ENCODE data around the gene TRIO. TPM values are rescaled to one million over a fixed set of nuclear protein-coding genes. Genes with fewer than 3 reads are reported as not detected.
A peak's percentile ranks its signal among the peaks of the same experiment; 100 is the strongest.

TRIO gene
- total RNA-seq, 3 donors from 2014 or later (not counting 1 experiment from before 2014, with no cell fraction given): 84.6 to 136 (median 94.3) TPM

DNA sequence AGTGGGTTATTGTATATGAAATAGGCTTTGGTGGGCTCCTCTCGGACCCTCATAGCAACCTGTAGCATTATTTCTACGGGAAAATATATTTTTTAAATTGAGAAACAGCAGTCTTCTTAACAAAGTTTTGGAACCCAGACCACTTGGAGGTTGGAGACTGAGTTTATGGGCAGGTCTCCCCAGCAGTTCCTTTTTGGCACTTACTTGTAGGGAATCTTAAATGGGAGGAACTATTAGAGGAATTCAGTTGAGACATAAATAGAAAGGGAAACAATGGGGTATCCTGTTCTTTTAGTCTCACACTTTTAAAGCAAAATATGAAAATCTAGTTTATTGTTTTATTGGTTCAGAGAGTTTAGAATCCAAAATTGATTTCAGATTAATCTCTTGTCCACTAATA is 111.5 kb downstream of the TRIO start:
- Mint-ChIP-seq H3K9me3 (peaks cover 3 to 5% of the 10 kb centered on the region in 2 donors), H3K27me3 (ENCODE audit: low read depth in 2 of 2) (no peaks in the 10 kb centered on the region), H3K27ac (no peak overlapping the region), H3K36me3 (no peaks in the 10 kb centered on the region), H3K4me1 (peaks cover 51 to 68% of the 10 kb centered on the region in 2 donors), H3K4me3 (no peak overlapping the region)
- 100% methylated on average over 1 of the region's 2 CpGs for WGBS (ENCODE audit: insufficient coverage)
- no peaks in the 10 kb centered on the region for H3K36me3 ChIP-seq (ENCODE audit: control insufficient read depth, insufficient read depth, low read length)
- no peak overlapping the region for H3K4me3 ChIP-seq (ENCODE audit: low read length)
- H3K4me1 ChIP-seq (ENCODE audit: control insufficient read depth, insufficient read depth, low read length): peaks cover 51% of the 10 kb centered on the region
- peaks cover 22% of the 10 kb centered on the region for H3K9me3 ChIP-seq (ENCODE audit: control insufficient read depth, insufficient read depth, low read length)
- intact Hi-C loops (cut with micrococcal nuclease): loop anchor here (5.0 to 10.0 kb wide), 2 partner anchors 32 to 410 kb away; partner anchors contain the start of gene OTULIN
- no peaks in the 10 kb centered on the region for H3K27me3 ChIP-seq (ENCODE audit: control insufficient read depth, insufficient read depth, low read length)
- no peak for ATAC-seq
- DNase-seq: no peak
- H3K27ac ChIP-seq (ENCODE audit: low read length): no peak overlapping the region
- TF ChIP-seq, protein P1, sequence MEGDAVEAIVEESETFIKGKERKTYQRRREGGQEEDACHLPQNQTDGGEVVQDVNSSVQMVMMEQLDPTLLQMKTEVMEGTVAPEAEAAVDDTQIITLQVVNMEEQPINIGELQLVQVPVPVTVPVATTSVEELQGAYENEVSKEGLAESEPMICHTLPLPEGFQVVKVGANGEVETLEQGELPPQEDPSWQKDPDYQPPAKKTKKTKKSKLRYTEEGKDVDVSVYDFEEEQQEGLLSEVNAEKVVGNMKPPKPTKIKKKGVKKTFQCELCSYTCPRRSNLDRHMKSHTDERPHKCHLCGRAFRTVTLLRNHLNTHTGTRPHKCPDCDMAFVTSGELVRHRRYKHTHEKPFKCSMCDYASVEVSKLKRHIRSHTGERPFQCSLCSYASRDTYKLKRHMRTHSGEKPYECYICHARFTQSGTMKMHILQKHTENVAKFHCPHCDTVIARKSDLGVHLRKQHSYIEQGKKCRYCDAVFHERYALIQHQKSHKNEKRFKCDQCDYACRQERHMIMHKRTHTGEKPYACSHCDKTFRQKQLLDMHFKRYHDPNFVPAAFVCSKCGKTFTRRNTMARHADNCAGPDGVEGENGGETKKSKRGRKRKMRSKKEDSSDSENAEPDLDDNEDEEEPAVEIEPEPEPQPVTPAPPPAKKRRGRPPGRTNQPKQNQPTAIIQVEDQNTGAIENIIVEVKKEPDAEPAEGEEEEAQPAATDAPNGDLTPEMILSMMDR (IDR thresholded peaks at IDR 0.05): no peak

DNA sequence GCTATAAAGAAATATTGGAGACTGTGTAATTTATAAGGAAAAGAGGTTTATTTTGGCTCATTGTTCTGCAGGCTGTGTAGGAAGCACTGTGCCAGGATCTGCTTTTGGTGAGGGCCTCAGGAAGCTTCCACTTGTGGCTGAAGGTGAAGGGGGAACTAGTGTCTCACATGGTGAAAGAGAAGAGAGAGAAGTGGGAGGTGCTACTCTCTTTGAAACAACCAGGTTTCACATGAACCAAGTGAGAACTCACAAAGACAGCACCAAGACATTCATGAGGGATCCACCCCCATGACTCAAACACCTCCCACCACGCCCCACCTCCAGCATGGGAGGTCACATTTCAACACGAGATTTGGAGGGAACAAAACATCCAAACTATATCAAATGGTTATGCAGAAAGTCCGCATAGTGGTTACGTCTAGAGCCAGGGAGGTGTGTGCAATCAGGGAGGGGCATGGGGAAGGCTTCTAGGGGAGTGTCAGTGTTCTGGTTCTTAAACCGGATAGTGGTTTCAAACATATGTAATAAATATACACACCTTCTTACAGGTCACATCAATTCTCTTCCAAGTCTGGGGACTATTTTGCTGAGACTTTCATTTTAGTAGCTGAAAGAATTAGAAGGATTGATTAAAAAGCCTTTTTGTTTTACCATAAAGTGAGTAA is 113.0 kb downstream of the TRIO start:
- peak overlapping the region; percentile 65 to 76 for H3K27ac Mint-ChIP-seq
- no peaks in the 10 kb centered on the region for H3K36me3 ChIP-seq (ENCODE audit: control insufficient read depth, insufficient read depth, low read length)

GRCh38 chr5:14256756-14257393 is 113.7 kb downstream of the TRIO start:
- no peaks in the 10 kb centered on the region for H3K36me3 Mint-ChIP-seq
- Histone ChIP-seq H3K9me3 (ENCODE audit: control insufficient read depth, insufficient read depth, low read length) (peaks cover 22% of the 10 kb centered on the region), H3K4me1 (ENCODE audit: control insufficient read depth, insufficient read depth, low read length) (peaks cover 46% of the 10 kb centered on the region), H3K27me3 (ENCODE audit: control insufficient read depth, insufficient read depth, low read length) (no peaks in the 10 kb centered on the region), H3K4me3 (ENCODE audit: low read length) (no peak overlapping the region), H3K27ac (ENCODE audit: low read length) (no peak overlapping the region), H3K36me3 (ENCODE audit: control insufficient read depth, insufficient read depth, low read length) (no peaks in the 10 kb centered on the region)
- TF ChIP-seq, protein P1 (IDR thresholded peaks at IDR 0.05): no peak
- intact Hi-C loops (cut with micrococcal nuclease): loop anchor here (5.0 to 10.0 kb wide), 2 partner anchors 35 to 408 kb away; partner anchors contain the start of gene OTULIN
- peaks cover 3 to 5% of the 10 kb centered on the region in 2 donors for H3K9me3 Mint-ChIP-seq
- H3K4me3 Mint-ChIP-seq: peak overlapping the region; percentile 65
- DNase-seq (no peak), ATAC-seq (peak in 2 of 3 donors; percentile 27 to 57)
- no peaks in the 10 kb centered on the region for H3K27me3 Mint-ChIP-seq (ENCODE audit: low read depth in 2 of 2)
- 79% methylated on average over 10 of the region's 11 CpGs for WGBS (ENCODE audit: insufficient coverage)
- H3K4me1 Mint-ChIP-seq: peaks cover 56 to 59% of the 10 kb centered on the region in 2 donors
- peak overlapping the region; percentile 65 to 76 for H3K27ac Mint-ChIP-seq

More for the DNA sequence above, 113.0 kb downstream of the TRIO start:
- 76% methylated on average over 3 of the region's 5 CpGs for whole genome bisulfite sequencing (ENCODE audit: insufficient coverage)
- Histone ChIP-seq H3K27me3 (ENCODE audit: control insufficient read depth, insufficient read depth, low read length) (no peaks in the 10 kb centered on the region), H3K4me3 (ENCODE audit: low read length) (no peak overlapping the region), H3K9me3 (ENCODE audit: control insufficient read depth, insufficient read depth, low read length) (peaks cover 22% of the 10 kb centered on the region), H3K4me1 (ENCODE audit: control insufficient read depth, insufficient read depth, low read length) (peaks cover 44% of the 10 kb centered on the region), H3K27ac (ENCODE audit: low read length) (no peak overlapping the region)
- peaks cover 3 to 5% of the 10 kb centered on the region in 2 donors for H3K9me3 Mint-ChIP-seq
- no peaks in the 10 kb centered on the region for H3K36me3 Mint-ChIP-seq
- peaks cover 52 to 59% of the 10 kb centered on the region in 2 donors for H3K4me1 Mint-ChIP-seq
- H3K27me3 Mint-ChIP-seq (ENCODE audit: low read depth in 2 of 2): no peaks in the 10 kb centered on the region
- intact Hi-C loops (cut with micrococcal nuclease): loop anchor here (5.0 to 10.0 kb wide), 2 partner anchors 34 to 409 kb away; partner anchors contain the start of gene OTULIN
- ATAC-seq (peak; percentile 16 to 59 (median 59)), DNase-seq (no peak)
- H3K4me3 Mint-ChIP-seq: no peak overlapping the region
- TF ChIP-seq, protein P1 (IDR thresholded peaks at IDR 0.05): no peak
